Pancreas (tissue), 10 donors: ENCODE data around the gene TCP10L. TPM values are rescaled to one million over a fixed set of nuclear protein-coding genes. Genes with fewer than 3 reads are reported as not detected.

ENCODE experiments used
- ATAC-seq, 4 donors: fragments of 200-7000 bp; cut with Tn5 transposase; one replicate each; pipeline versions ENCODE4 v1.8.0 to v1.9.1; 2020; ENCODE audit warnings: mild to moderate bottlenecking in 4 of 4, moderate library complexity in 4 of 4
- DNase-seq, 6 donors: peaks; one replicate each; pipeline ENCODE4 v3.0.0-alpha.2; 2020
- FAIRE-seq: peaks from 2 replicates; lab custom pipeline; 2012; peaks lifted over from hg19 to GRCh38; lab: Jason Lieb, UNC
- H3K27ac ChIP-seq, 4 donors: fragments of 200-600 bp; sonication (generic); 1 replicate in 3 of 4; 2 replicates in 1 of 4; pipeline versions ENCODE4 v1.5.0 to v1.8.0; 2020
- H3K27me3 ChIP-seq, 4 donors: fragments of 200-600 bp; one replicate each; pipeline ENCODE4 v1.8.0; 2021
- H3K36me3 ChIP-seq, 3 donors: fragments of 200-600 bp; sonication (generic) in 1 of 3; one replicate each; pipeline versions ENCODE4 v1.5.0 to v1.8.0; 2020 to 2021
- H3K4me1 ChIP-seq, 3 donors: fragments of 200-600 bp; one replicate each; pipeline ENCODE4 v1.8.0; 2021
- H3K4me3 ChIP-seq, 4 donors: fragments of 200-600 bp; sonication (generic) in 2 of 4; one replicate each; pipeline versions ENCODE4 v1.5.0 to v1.8.0; 2020 to 2021
- H3K9me3 ChIP-seq, 4 donors: fragments of 200-600 bp; one replicate each; pipeline ENCODE4 v1.8.0; 2021
- CTCF ChIP-seq, 4 donors: fragments of 200-600 bp; sonication (generic) in 3 of 4; IDR thresholded peaks; one replicate each; pipeline versions ENCODE4 v1.5.0 to v1.8.0; 2021; ENCODE audit warnings: antibody characterized with exemption in 4 of 4
- WGBS, 2 donors: extraction: QIAGEN DNeasy Blood & Tissue Kit; methylation state at CpG; one replicate each; pipeline ENCODE4 v1.1.7; 2013; 5-methylcytosine and 5-hydroxymethylcytosine counted together
- intact Hi-C, 3 donors: fragments of 100-400 bp; cut with DNase I; formaldehyde crosslinking; loops; one replicate each; pipeline versions ENCODE4 v1.11.1 to v1.14.2; 2022
- polyA plus RNA-seq, 2 donors: library from polyadenylated mRNA; stranded (reverse); fragments of 200-250 nt; gene quantifications; one replicate each; pipeline ENCODE4 v1.2.3, GENCODE V29; 2013
- total RNA-seq, 6 donors: library from RNA; stranded (reverse); fragmentation: NEBNext Ultra II Directional in 4 of 6; extraction: Animal tissue kit (Norgen Biotek cat#: 25700) in 4 of 6; gene quantifications; one replicate each; pipeline versions ENCODE4 v1.2.1 to v1.2.4, GENCODE V29; 2021 to 2023
- donor health status: healthy with polysubstance abuse.
- donor health status: DM: no; HTN: no; CAD: no; lungs with moderate emphysema.
- donor health status: DM: no; HTN: no; CAD: no.
- donor health status: control.
- donor health status: control.
- donor health status: Bipolar disorder and iron deficiency.
- donor health status: DM: yes; HTN: yes; CAD: no.
- donor health status: DM: no; HTN: no; CAD: no.
- donor health status: DM: no; HTN: no; CAD: no.
- donor health status: DM: yes; HTN: yes; CAD: no.

The TCP10L gene
- total and polyA plus RNA-seq, 8 donors: 0.26 to 1.9 (median 0.46) TPM; not detected in 3

GRCh38 chr21:32549440-32549839, 35.9 kb downstream of the TCP10L start:
- Histone ChIP-seq H3K27me3 (no peaks in the 10 kb centered on the region), H3K4me1 (no peaks in the 10 kb centered on the region), H3K36me3 (no peaks in the 10 kb centered on the region), H3K27ac (no peak overlapping the region), H3K4me3 (no peak overlapping the region), H3K9me3 (no peaks in the 10 kb centered on the region)
- 55 to 70% methylated on average over 1 of the region's 1 CpG for WGBS, 2 donors
- DNase-seq: no peak
- intact Hi-C loops: no loop called here
- TF ChIP-seq CTCF (IDR thresholded peaks at IDR 0.05): no peak
- FAIRE-seq: no peak
- ATAC-seq: no peak

- intact Hi-C loops: no loop called here
Observed at GRCh38 chr21:32548978-32549377, 36.3 kb downstream of the TCP10L start.

GRCh38 chr21:32547018-32547417, 38.3 kb downstream of the TCP10L start:
- H3K36me3 ChIP-seq: no peaks in the 10 kb centered on the region
- no peak for ATAC-seq
- TF ChIP-seq CTCF (IDR thresholded peaks at IDR 0.05): no peak
- no peak overlapping the region for H3K27ac ChIP-seq
- 90 to 91% methylated on average over 4 of the region's 4 CpGs for WGBS, 2 donors
- no peaks in the 10 kb centered on the region for H3K9me3 ChIP-seq
- no peak for DNase-seq
- H3K27me3 ChIP-seq: no peaks in the 10 kb centered on the region
- no peak for FAIRE-seq
- no peaks in the 10 kb centered on the region for H3K4me1 ChIP-seq
- H3K4me3 ChIP-seq: no peak overlapping the region
- intact Hi-C loops: no loop called here

More at GRCh38 chr21:32548978-32549377, 36.3 kb downstream of the TCP10L start:
- H3K4me3 ChIP-seq: no peak overlapping the region
- H3K4me1 ChIP-seq: no peaks in the 10 kb centered on the region
- TF ChIP-seq CTCF (IDR thresholded peaks at IDR 0.05): no peak
- no peaks in the 10 kb centered on the region for H3K9me3 ChIP-seq
- FAIRE-seq (no peak), ATAC-seq (no peak), DNase-seq (no peak)
- H3K27me3 ChIP-seq: no peaks in the 10 kb centered on the region
- H3K36me3 ChIP-seq: no peaks in the 10 kb centered on the region
- no peak overlapping the region for H3K27ac ChIP-seq
- WGBS, 2 donors: 74 to 80% methylated on average over 8 of the region's 8 CpGs

GRCh38 chr21:32545948-32546441, 39.3 kb downstream of the TCP10L start:
- Histone ChIP-seq H3K27ac (no peak overlapping the region), H3K9me3 (no peaks in the 10 kb centered on the region), H3K36me3 (no peaks in the 10 kb centered on the region), H3K27me3 (no peaks in the 10 kb centered on the region), H3K4me3 (no peak overlapping the region), H3K4me1 (no peaks in the 10 kb centered on the region)
- no peak for ATAC-seq
- no peak for DNase-seq
- FAIRE-seq: no peak
- no peak for TF ChIP-seq CTCF (IDR thresholded peaks at IDR 0.05)
- intact Hi-C loops: no loop called here
- whole genome bisulfite sequencing, 2 donors: 80 to 87% methylated on average over 6 of the region's 6 CpGs

- TF ChIP-seq CTCF (IDR thresholded peaks at IDR 0.05): no peak
- Histone ChIP-seq H3K4me3 (no peak overlapping the region), H3K9me3 (no peaks in the 10 kb centered on the region), H3K4me1 (no peaks in the 10 kb centered on the region), H3K27me3 (no peaks in the 10 kb centered on the region), H3K27ac (no peak overlapping the region), H3K36me3 (no peaks in the 10 kb centered on the region)
- no peak for DNase-seq
- intact Hi-C loops: no loop called here
- 89 to 95% methylated on average over 4 of the region's 4 CpGs for whole genome bisulfite sequencing, 2 donors
- ATAC-seq: no peak
- no peak for FAIRE-seq
Observed at GRCh38 chr21:32544697-32545096, 40.6 kb downstream of the TCP10L start.
